Fibroblast of the aortic adventitia (primary cell): ENCODE data around the gene RABGEF1. TPM values are rescaled to one million over a fixed set of nuclear protein-coding genes. Genes with fewer than 3 reads are reported as not detected.
A peak's percentile ranks its signal among the peaks of the same experiment; 100 is the strongest.
"Not testable (repeated sequence)": the region's sequence is repeated elsewhere in the genome, so short reads cannot be mapped to it uniquely, and the experiment has no call there.

Experiments
- DNase-seq: peaks from one replicate; pipeline ENCODE4 v3.0.0-alpha.2; 2010; ENCODE audit warnings: low read depth
- H3K4me3 ChIP-seq: 2 replicates; pipeline ENCODE4 v1.5.1; 2011; ENCODE audit warnings: low read depth, mild to moderate bottlenecking, control low read depth, low read length, moderate library complexity
- CTCF ChIP-seq: IDR thresholded peaks from 2 replicates; pipeline ENCODE4 v1.5.1; 2011; ENCODE audit warnings: mild to moderate bottlenecking, low read length, control low read depth, inconsistent platforms; ENCODE audit not compliant: insufficient read depth
- total RNA-seq: library from RNA; depleted of rRNA; stranded (reverse); fragments of >200 nt; gene quantifications from 2 replicates; pipeline ENCODE4 v1.2.3, GENCODE V29; 2012; ENCODE audit warnings: low replicate concordance

RABGEF1 gene
- total RNA-seq, 1 donor, result 75.6 TPM

- no peak overlapping the region for H3K4me3 ChIP-seq
- no peak for DNase-seq
- TF ChIP-seq CTCF, result no peak
Measured at GRCh38 chr7:66824041-66824440, 83.5 kb downstream of the RABGEF1 start.

GRCh38 chr7:66825538-66825937 lies 85.0 kb downstream of the RABGEF1 start:
- DNase-seq, result peak; percentile 9

GRCh38 chr7:66826649-66827048 lies 86.1 kb downstream of the RABGEF1 start:
- no peak overlapping the region for H3K4me3 ChIP-seq
- no peak for TF ChIP-seq CTCF
- no peak for DNase-seq

More at GRCh38 chr7:66825538-66825937, 85.0 kb downstream of the RABGEF1 start:
- H3K4me3 ChIP-seq, result not testable (repeated sequence)

- not testable (repeated sequence) for DNase-seq, H3K4me3 ChIP-seq
Measured at GRCh38 chr7:66830976-66831375, 90.4 kb downstream of the RABGEF1 start.

GRCh38 chr7:66832531-66833351 lies 92.2 kb downstream of the RABGEF1 start:
- no peak overlapping the region for H3K4me3 ChIP-seq
- no peak for TF ChIP-seq CTCF
- DNase-seq, result no peak

- DNase-seq, result no peak
- TF ChIP-seq CTCF, result peak; percentile 24
- no peak overlapping the region for H3K4me3 ChIP-seq
Measured at GRCh38 chr7:66837007-66837406, 96.5 kb downstream of the RABGEF1 start.

GRCh38 chr7:66837661-66838060 lies 97.1 kb downstream of the RABGEF1 start:
- TF ChIP-seq CTCF, result no peak
- no peak overlapping the region for H3K4me3 ChIP-seq
- DNase-seq, result no peak

- DNase-seq, result no peak
- TF ChIP-seq CTCF, result no peak
- no peak overlapping the region for H3K4me3 ChIP-seq
Measured at GRCh38 chr7:66839814-66840213, 99.3 kb downstream of the RABGEF1 start.
